Caco-2 (cell line): ENCODE measurements around the gene MAPK6. TPM values are rescaled to one million over a fixed set of nuclear protein-coding genes. Genes with fewer than 3 reads are reported as not detected.
A peak's percentile ranks its signal among the peaks of the same experiment; 100 is the strongest.

Source experiments
- BruUV-seq: library from RNA; stranded (reverse); fragments of 400-500 nt; replicated peaks from 2 replicates; lab custom pipeline; 2021; lab: Mats Ljungman, UMichigan
- CTCF ChIA-PET: fragments of 300-600 bp; sonication (Branson Sonifier 250); formaldehyde crosslinking; loops from one replicate; lab custom pipeline; 2022; ENCODE audit warnings: antibody characterized with exemption; lab: Charles Lee
- POLR2A ChIA-PET: fragments of 300-600 bp; sonication (Branson Sonifier 250); formaldehyde crosslinking; loops from one replicate; lab custom pipeline; 2022; ENCODE audit warnings: antibody characterized with exemption; lab: Charles Lee
- DNase-seq, 2 experiments: peaks; one replicate each; pipeline versions ENCODE4 v3.0.0 to v3.0.0-alpha.2; 2020 to 2022
- H3K27me3 ChIP-seq: replicated peaks from 2 replicates; pipeline ENCODE4 v1.6.0; 2011; ENCODE audit warnings: low read length; ENCODE audit not compliant: control insufficient read depth, insufficient read depth
- H3K36me3 ChIP-seq: 2 replicates; pipeline ENCODE4 v1.5.1; 2011; ENCODE audit warnings: low read length; ENCODE audit not compliant: control insufficient read depth, insufficient read depth
- H3K4me1 ChIP-seq: fragments of 250-450 bp; sonication (Bioruptor Pico); 2 replicates; pipeline ENCODE4 v1.5.1; 2020; ENCODE audit warnings: mild to moderate bottlenecking
- H3K4me3 ChIP-seq: 2 replicates; pipeline ENCODE4 v1.5.1; 2011; ENCODE audit warnings: low read depth, mild to moderate bottlenecking, control low read depth, low read length
- H3K9me3 ChIP-seq: fragments of 250-450 bp; sonication (Bioruptor Pico); 2 replicates; pipeline ENCODE4 v1.5.1; 2020; ENCODE audit warnings: mild to moderate bottlenecking, moderate library complexity
- H3K27ac Mint-ChIP-seq: one replicate; pipeline ENCODE4 v1.8.0; 2022; ENCODE audit warnings: mixed read lengths; ENCODE audit not compliant: unreplicated experiment
- H3K27me3 Mint-ChIP-seq: one replicate; pipeline ENCODE4 v1.8.0; 2022; ENCODE audit warnings: mixed read lengths; ENCODE audit not compliant: insufficient read depth, unreplicated experiment
- H3K36me3 Mint-ChIP-seq: one replicate; pipeline ENCODE4 v1.8.0; 2022; ENCODE audit warnings: mild to moderate bottlenecking, mixed read lengths; ENCODE audit not compliant: insufficient read depth, unreplicated experiment
- H3K4me1 Mint-ChIP-seq: one replicate; pipeline ENCODE4 v1.8.0; 2022; ENCODE audit warnings: low read depth, mixed read lengths; ENCODE audit not compliant: unreplicated experiment
- H3K4me3 Mint-ChIP-seq: one replicate; pipeline ENCODE4 v1.8.0; 2022; ENCODE audit warnings: mild to moderate bottlenecking, moderate library complexity, mixed read lengths; ENCODE audit not compliant: unreplicated experiment
- H3K9me3 Mint-ChIP-seq: one replicate; pipeline ENCODE4 v1.8.0; 2022; ENCODE audit warnings: mixed read lengths; ENCODE audit not compliant: unreplicated experiment
- intact Hi-C: fragments of 100-400 bp; cut with micrococcal nuclease; formaldehyde crosslinking; loops from one replicate; pipeline ENCODE4 v1.10.0; 2022; ENCODE audit not compliant: unreplicated experiment
- total RNA-seq: library from RNA; stranded (reverse); gene quantifications from 2 replicates; pipeline ENCODE4 v1.2.3, GENCODE V29; 2022
- TF ChIP-seq, protein P1 (sequence below), 2 experiments: fragments of 200-600 bp in 1 of 2; IDR thresholded peaks; 1 replicate in 1 of 2; 2 replicates in 1 of 2; pipeline versions ENCODE4 v1.5.1 to v1.8.0; 2011 to 2022; ENCODE audit warnings: antibody characterized with exemption in 1 of 2, control low read depth in 1 of 2, inconsistent platforms in 1 of 2, low read depth in 1 of 2, low read length in 1 of 2, mild to moderate bottlenecking in 1 of 2, moderate library complexity in 1 of 2; ENCODE audit not compliant: insufficient read depth in 1 of 2, severe bottlenecking in 1 of 2, unreplicated experiment in 1 of 2

Gene MAPK6
- total RNA-seq, 1 experiment from 2014 or later = 69.8 TPM

GRCh38 chr15:52028431-52029093, 9.5 kb downstream of the MAPK6 start:
- Mint-ChIP-seq H3K27me3 (no peaks in the 10 kb centered on the region), H3K4me1 (no peaks in the 10 kb centered on the region), H3K9me3 (no peaks in the 10 kb centered on the region), H3K36me3 (peaks cover 24% of the 10 kb centered on the region), H3K27ac (no peak overlapping the region), H3K4me3 (no peak overlapping the region)
- H3K4me1 ChIP-seq = no peaks in the 10 kb centered on the region
- no TSS peak for BruUV-seq
- 0 out of 2 replicates have a peak, but pooled peaks cover 7% of the 10 kb centered on the region for H3K9me3 ChIP-seq
- TF ChIP-seq, protein P1, sequence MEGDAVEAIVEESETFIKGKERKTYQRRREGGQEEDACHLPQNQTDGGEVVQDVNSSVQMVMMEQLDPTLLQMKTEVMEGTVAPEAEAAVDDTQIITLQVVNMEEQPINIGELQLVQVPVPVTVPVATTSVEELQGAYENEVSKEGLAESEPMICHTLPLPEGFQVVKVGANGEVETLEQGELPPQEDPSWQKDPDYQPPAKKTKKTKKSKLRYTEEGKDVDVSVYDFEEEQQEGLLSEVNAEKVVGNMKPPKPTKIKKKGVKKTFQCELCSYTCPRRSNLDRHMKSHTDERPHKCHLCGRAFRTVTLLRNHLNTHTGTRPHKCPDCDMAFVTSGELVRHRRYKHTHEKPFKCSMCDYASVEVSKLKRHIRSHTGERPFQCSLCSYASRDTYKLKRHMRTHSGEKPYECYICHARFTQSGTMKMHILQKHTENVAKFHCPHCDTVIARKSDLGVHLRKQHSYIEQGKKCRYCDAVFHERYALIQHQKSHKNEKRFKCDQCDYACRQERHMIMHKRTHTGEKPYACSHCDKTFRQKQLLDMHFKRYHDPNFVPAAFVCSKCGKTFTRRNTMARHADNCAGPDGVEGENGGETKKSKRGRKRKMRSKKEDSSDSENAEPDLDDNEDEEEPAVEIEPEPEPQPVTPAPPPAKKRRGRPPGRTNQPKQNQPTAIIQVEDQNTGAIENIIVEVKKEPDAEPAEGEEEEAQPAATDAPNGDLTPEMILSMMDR (IDR thresholded peaks at IDR 0.05; ENCODE audit: insufficient read depth in 1 of 2, low read depth in 1 of 2, low read length in 1 of 2, severe bottlenecking in 1 of 2, unreplicated experiment in 1 of 2) = no peak
- no peaks in the 10 kb centered on the region for H3K27me3 ChIP-seq
- intact Hi-C loops = no loop called here
- no peaks in the 10 kb centered on the region for H3K36me3 ChIP-seq
- H3K4me3 ChIP-seq = no peak overlapping the region
- CTCF ChIA-PET = no interaction called here
- DNase-seq = no peak
- POLR2A ChIA-PET = no interaction called here

GRCh38 chr15:52030010-52030409, 11.0 kb downstream of the MAPK6 start:
- Histone ChIP-seq H3K4me1 (no peaks in the 10 kb centered on the region), H3K9me3 (0 out of 2 replicates have a peak, but pooled peaks cover 11% of the 10 kb centered on the region), H3K36me3 (no peaks in the 10 kb centered on the region), H3K4me3 (no peak overlapping the region), H3K27me3 (no peaks in the 10 kb centered on the region)
- no peaks in the 10 kb centered on the region for H3K4me1 Mint-ChIP-seq
- TSS peak; percentile 8 for BruUV-seq
- peaks cover 38% of the 10 kb centered on the region for H3K36me3 Mint-ChIP-seq
- intact Hi-C loops = no loop called here
- CTCF ChIA-PET = interaction anchor here (0.5 to 0.6 kb wide), 2 partner anchors 82 to 178 kb away, joined by 3 to 4 read pairs; no protein-coding TSS in a partner anchor
- H3K4me3 Mint-ChIP-seq = no peak overlapping the region
- POLR2A ChIA-PET = no interaction called here
- H3K27me3 Mint-ChIP-seq = no peaks in the 10 kb centered on the region
- no peak overlapping the region for H3K27ac Mint-ChIP-seq
- DNase-seq = no peak
- H3K9me3 Mint-ChIP-seq = no peaks in the 10 kb centered on the region
- TF ChIP-seq, protein P1 (IDR thresholded peaks at IDR 0.05; ENCODE audit: insufficient read depth in 1 of 2, low read depth in 1 of 2, low read length in 1 of 2, severe bottlenecking in 1 of 2, unreplicated experiment in 1 of 2) = no peak

- H3K9me3 Mint-ChIP-seq = no peaks in the 10 kb centered on the region
- intact Hi-C loops = no loop called here
- Histone ChIP-seq H3K27me3 (no peaks in the 10 kb centered on the region), H3K4me1 (no peaks in the 10 kb centered on the region), H3K4me3 (no peak overlapping the region), H3K9me3 (0 out of 2 replicates have a peak, but pooled peaks cover 11% of the 10 kb centered on the region), H3K36me3 (no peaks in the 10 kb centered on the region)
- ChIA-PET CTCF (no interaction called here), POLR2A (no interaction called here)
- TF ChIP-seq, protein P1 (IDR thresholded peaks at IDR 0.05; ENCODE audit: insufficient read depth in 1 of 2, low read depth in 1 of 2, low read length in 1 of 2, severe bottlenecking in 1 of 2, unreplicated experiment in 1 of 2) = no peak
- no peak overlapping the region for H3K4me3 Mint-ChIP-seq
- H3K4me1 Mint-ChIP-seq = no peaks in the 10 kb centered on the region
- H3K27me3 Mint-ChIP-seq = no peaks in the 10 kb centered on the region
- BruUV-seq = no TSS peak
- H3K27ac Mint-ChIP-seq = no peak overlapping the region
- no peak for DNase-seq
- H3K36me3 Mint-ChIP-seq = peaks cover 41% of the 10 kb centered on the region
Observed at GRCh38 chr15:52031556-52031955, 12.5 kb downstream of the MAPK6 start.
